HepG2 (cell line): ENCODE data around the gene HEPHL1. TPM values are rescaled to one million over a fixed set of nuclear protein-coding genes. Genes with fewer than 3 reads are reported as not detected.

ENCODE experiments used
- ATAC-seq: fragments of 200-7000 bp; cut with Tn5 transposase; 3 replicates; pipeline ENCODE4 v1.9.1; 2020; ENCODE audit warnings: mild to moderate bottlenecking, moderate library complexity
- BruUV-seq: library from RNA; stranded (reverse); fragments of 400-500 nt; replicated peaks from 2 replicates; lab custom pipeline; 2021; lab: Mats Ljungman, UMichigan
- CTCF ChIA-PET: fragments of 300-600 bp; formaldehyde crosslinking; extraction: SDS; loops from one replicate; lab custom pipeline; 2021; ENCODE audit warnings: low total read pairs, inconsistent platforms, low intra/inter-chr PET ratio; lab: Yijun Ruan, JAX
- POLR2A ChIA-PET: fragments of 350-600 bp; sonication (Branson Sonifier 250); formaldehyde crosslinking; loops from one replicate; lab custom pipeline; 2020; ENCODE audit warnings: antibody characterized with exemption, inconsistent platforms; lab: Yijun Ruan, JAX
- DNase-seq: peaks from one replicate; pipeline ENCODE4 v3.0.0-alpha.2; 2015; ENCODE audit warnings: low spot score
- FAIRE-seq: peaks from 3 replicates; lab custom pipeline; 2011; peaks lifted over from hg19 to GRCh38; lab: Jason Lieb, UNC
- H2AFZ ChIP-seq: one replicate; pipeline ENCODE4 v1.6.1; 2011; ENCODE audit warnings: low read length, inconsistent platforms
- H3K27ac ChIP-seq: fragments of 300-600 bp; 3 replicates; pipeline ENCODE4 v1.8.0; 2011; ENCODE audit warnings: mixed run types, mild to moderate bottlenecking, mixed read lengths, low read length, inconsistent platforms; ENCODE audit not compliant: insufficient read depth; ENCODE audit errors: extremely low read length
- H3K27me3 ChIP-seq, 2 experiments: fragments of 200-600 bp in 1 of 2; 2 replicates in 1 of 2; 3 replicates in 1 of 2; pipeline versions ENCODE4 v1.6.0 to v1.8.0; 2011; ENCODE audit warnings: low read length in 2 of 2, mild to moderate bottlenecking in 2 of 2, moderate library complexity in 2 of 2, inconsistent platforms in 1 of 2; ENCODE audit not compliant: insufficient read depth in 2 of 2, control insufficient read depth in 1 of 2
- H3K36me3 ChIP-seq, 2 experiments: fragments of 200-600 bp in 1 of 2; replicated peaks in 1 of 2; 2 replicates in 1 of 2; 3 replicates in 1 of 2; pipeline versions ENCODE4 v1.5.1 to v1.8.0; 2011; ENCODE audit warnings: low read length in 2 of 2, inconsistent platforms in 1 of 2; ENCODE audit not compliant: insufficient read depth in 2 of 2, control insufficient read depth in 1 of 2
- H3K4me1 ChIP-seq: 2 replicates; pipeline ENCODE4 v1.5.1; 2012; ENCODE audit warnings: low read length, inconsistent platforms; ENCODE audit not compliant: insufficient read depth
- H3K4me2 ChIP-seq: 2 replicates; pipeline ENCODE4 v1.6.0; 2011; ENCODE audit warnings: low read depth, low read length, inconsistent platforms
- H3K4me3 ChIP-seq, 3 experiments: fragments of 200-600 bp in 1 of 3; sonication (generic), shearing (Covaris generic) in 1 of 3; replicated peaks in 1 of 3; 2 replicates each; pipeline ENCODE4 v1.5.1; 2011 to 2016; ENCODE audit warnings: low read length in 3 of 3, inconsistent platforms in 2 of 3, low read depth in 2 of 3, mild to moderate bottlenecking in 2 of 3, control low read depth in 1 of 3, mixed read lengths in 1 of 3; ENCODE audit not compliant: insufficient read depth in 1 of 3
- H3K79me2 ChIP-seq: one replicate; pipeline ENCODE4 v1.6.1; 2011; ENCODE audit warnings: low read length, inconsistent platforms; ENCODE audit not compliant: insufficient read depth
- H3K9ac ChIP-seq: 2 replicates; pipeline ENCODE4 v1.6.0; 2011; ENCODE audit warnings: mild to moderate bottlenecking, low read depth, low read length, inconsistent platforms; ENCODE audit not compliant: insufficient read depth
- H3K9me3 ChIP-seq: 2 replicates; pipeline ENCODE4 v1.5.1; 2012; ENCODE audit warnings: mild to moderate bottlenecking, low read length
- H4K20me1 ChIP-seq: 2 replicates; pipeline ENCODE4 v1.6.0; 2011; ENCODE audit warnings: inconsistent platforms, mild to moderate bottlenecking, low read length, moderate library complexity; ENCODE audit not compliant: insufficient read depth
- AHR ChIP-seq: IDR thresholded peaks from 2 replicates; pipeline ENCODE4 v1.6.1; 2018; ENCODE audit warnings: missing genetic modification reagents, missing compliant biosample characterization
- CEBPZ ChIP-seq: IDR thresholded peaks from 2 replicates; pipeline ENCODE4 v1.6.1; 2012; ENCODE audit warnings: low read length, improper control_type of control experiment
- ELF4 ChIP-seq: sonication (generic); formaldehyde crosslinking; IDR thresholded peaks from 2 replicates; pipeline ENCODE4 v1.5.0; 2020; ENCODE audit warnings: missing genetic modification reagents, mild to moderate bottlenecking, moderate library complexity, borderline replicate concordance
- EZH2 ChIP-seq: conservative IDR thresholded peaks from 2 replicates; pipeline ENCODE4 v1.6.1; 2012; ENCODE audit warnings: mild to moderate bottlenecking, low read depth, low read length, moderate library complexity
- IKZF4 ChIP-seq: sonication (generic); formaldehyde crosslinking; IDR thresholded peaks from 2 replicates; pipeline ENCODE4 v1.5.1; 2020; ENCODE audit warnings: borderline replicate concordance, mild to moderate bottlenecking, low read depth, missing genetic modification reagents; ENCODE audit errors: not compliant biosample characterization
- KDM4B ChIP-seq: sonication (generic); formaldehyde crosslinking; IDR thresholded peaks from 2 replicates; pipeline ENCODE4 v1.4.0; 2020; ENCODE audit warnings: missing genetic modification reagents
- KLF6 ChIP-seq: IDR thresholded peaks from 2 replicates; pipeline ENCODE4 v1.8.0; 2016; ENCODE audit warnings: missing biosample characterization, missing genetic modification reagents
- RXRA ChIP-seq: sonication (generic); formaldehyde crosslinking; IDR thresholded peaks from 2 replicates; pipeline ENCODE4 v1.5.1; 2020; ENCODE audit warnings: missing genetic modification reagents
- SIN3A ChIP-seq: IDR thresholded peaks from 2 replicates; pipeline ENCODE4 v1.6.1; 2011; ENCODE audit warnings: low read depth, mild to moderate bottlenecking, control low read depth, low read length, borderline replicate concordance
- ZBTB14 ChIP-seq: sonication (generic); formaldehyde crosslinking; IDR thresholded peaks from 2 replicates; pipeline ENCODE4 v1.4.0; 2020; ENCODE audit warnings: missing genetic modification reagents
- ZFP90 ChIP-seq: sonication (generic); formaldehyde crosslinking; IDR thresholded peaks from 2 replicates; pipeline ENCODE4 v1.8.0; 2022; ENCODE audit warnings: missing genetic modification reagents, mild to moderate bottlenecking, inconsistent platforms, borderline replicate concordance
- ZNF143 ChIP-seq: sonication (generic); formaldehyde crosslinking; IDR thresholded peaks from 2 replicates; pipeline ENCODE4 v1.4.0; 2020; ENCODE audit warnings: missing genetic modification reagents
- ZNF230 ChIP-seq: sonication (generic); formaldehyde crosslinking; IDR thresholded peaks from 2 replicates; pipeline ENCODE4 v1.4.0; 2020; ENCODE audit warnings: mild to moderate bottlenecking, missing genetic modification reagents
- ZNF282 ChIP-seq: fragments of 450-650 bp; IDR thresholded peaks from 2 replicates; pipeline ENCODE4 v1.6.1; 2018; ENCODE audit not compliant: partially characterized antibody
- ZNF33A ChIP-seq: sonication (generic); formaldehyde crosslinking; IDR thresholded peaks from 2 replicates; pipeline ENCODE4 v1.5.1; 2020; ENCODE audit warnings: missing genetic modification reagents, mild to moderate bottlenecking, moderate library complexity, borderline replicate concordance
- ZNF44 ChIP-seq: sonication (generic); formaldehyde crosslinking; IDR thresholded peaks from 2 replicates; pipeline ENCODE4 v1.5.1; 2020; ENCODE audit warnings: mild to moderate bottlenecking, missing genetic modification reagents
- ZNF562 ChIP-seq: sonication (generic); formaldehyde crosslinking; IDR thresholded peaks from 2 replicates; pipeline ENCODE4 v1.8.0; 2022; ENCODE audit warnings: missing genetic modification reagents, borderline replicate concordance
- ZNF790 ChIP-seq: sonication (generic); formaldehyde crosslinking; IDR thresholded peaks from 2 replicates; pipeline ENCODE4 v1.8.0; 2022; ENCODE audit warnings: missing genetic modification reagents, mild to moderate bottlenecking, borderline replicate concordance
- WGBS: methylation state at CpG from one replicate; pipeline ENCODE4 v1.1.6; 2017; ENCODE audit warnings: low lambda C conversion rate; 5-methylcytosine and 5-hydroxymethylcytosine counted together
- in situ Hi-C: cut with HindIII; loops from 2 replicates; pipeline ENCODE4 v1.10.0; 2017; ENCODE audit warnings: low pct_unique_long_range_greater_than_20kb; ENCODE audit not compliant: extremely low pct_ligation_motif_present
- intact Hi-C: fragments of 100-400 bp; cut with micrococcal nuclease; formaldehyde crosslinking; loops from one replicate; pipeline ENCODE4 v1.10.0; 2022; ENCODE audit not compliant: unreplicated experiment
- polyA plus RNA-seq, 8 experiments: library from polyadenylated mRNA; depleted of rRNA in 3 of 8; stranded (reverse) in 7 of 8; unstranded in 1 of 8; fragments of >200 nt; fragmentation: Illumina TruSeq in 4 of 8; extraction: Trizol in 4 of 8; gene quantifications; 2 replicates each; pipeline versions ENCODE4 v1.2.1 to v1.2.3, GENCODE V29; 2011 to 2016; ENCODE audit warnings: low read depth in 4 of 8, missing spikeins in 1 of 8, mixed read lengths in 1 of 8; ENCODE audit not compliant: insufficient read depth in 1 of 8
- total RNA-seq, 5 experiments: library from RNA; depleted of rRNA; stranded (reverse); fragments of >200 nt; fragmentation: Illumina TruSeq; extraction: Trizol; gene quantifications; 2 replicates each; pipeline ENCODE4 v1.2.3, GENCODE V29; 2016; ENCODE audit warnings: low read depth in 1 of 5
- TF ChIP-seq, protein P1 (sequence below): sonication (generic); formaldehyde crosslinking; IDR thresholded peaks from 2 replicates; pipeline ENCODE4 v1.5.1; 2020; ENCODE audit warnings: missing genetic modification reagents, mild to moderate bottlenecking, borderline replicate concordance

The HEPHL1 gene
- total and polyA plus RNA-seq, 2 of the 13 experiments (the other 11 are each of a cell fraction or from before 2014, with no cell fraction given), result 0.04 to 0.05 TPM

GRCh38 chr11:94106716-94107115, 85.6 kb downstream of the HEPHL1 start (continued):
- TF ChIP-seq CEBPZ (no peak), RXRA (CRISPR knock-in tag) (no peak)
- TF ChIP-seq, all 625 proteins: peak for 0

DNA sequence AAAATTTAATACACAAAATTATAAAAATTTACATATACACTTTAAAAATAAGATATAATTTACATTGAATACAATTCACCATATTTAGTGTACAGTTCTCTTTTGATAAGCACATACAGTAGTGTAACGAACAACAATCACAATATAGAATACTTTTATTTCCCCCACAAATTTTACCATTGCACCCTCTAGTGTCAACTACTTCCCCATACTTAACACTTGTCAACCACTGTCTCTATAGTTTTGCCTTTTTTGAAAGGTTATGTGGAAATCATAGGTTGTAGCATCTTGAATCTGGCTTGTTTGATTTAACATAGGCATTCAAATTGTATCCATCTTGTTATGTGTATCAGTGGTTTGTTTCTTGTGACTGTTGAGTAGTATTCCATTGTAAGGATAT, 86.2 kb downstream of the HEPHL1 start:
- Histone ChIP-seq H3K9me3 (no peaks in the 10 kb centered on the region), H3K36me3 (no peaks in the 10 kb centered on the region), H3K9ac (no peak overlapping the region), H3K4me3 (no peak overlapping the region), H3K27ac (no peak overlapping the region), H3K79me2 (no peaks in the 10 kb centered on the region), H3K4me1 (no peaks in the 10 kb centered on the region), H4K20me1 (no peaks in the 10 kb centered on the region), H3K27me3 (no peaks in the 10 kb centered on the region; a peak in 1 of 5 replicates), H2AFZ (no peak overlapping the region), H3K4me2 (no peak overlapping the region)
- ATAC-seq (no peak), DNase-seq (no peak), FAIRE-seq (no peak)
- no TSS peak for BruUV-seq
- in situ Hi-C loops, result no loop called here
- intact Hi-C loops, result no loop called here
- WGBS, result 62% methylated on average over 1 of the region's 1 CpG
- POLR2A ChIA-PET, result no interaction called here
- TF ChIP-seq KLF6 (CRISPR knock-in tag) (no peak), ZNF230 (CRISPR knock-in tag) (no peak), ZFP90 (CRISPR knock-in tag) (no peak), ZNF562 (no peak), AHR (CRISPR knock-in tag) (no peak), ZNF143 (CRISPR knock-in tag) (no peak), EZH2 (no peak), ZNF282 (no peak), ZNF44 (CRISPR knock-in tag) (no peak), ZNF33A (CRISPR knock-in tag) (no peak), ZBTB14 (CRISPR knock-in tag) (no peak), ELF4 (CRISPR knock-in tag) (no peak), KDM4B (no peak), IKZF4 (CRISPR knock-in tag) (no peak), SIN3A (no peak), ZNF790 (CRISPR knock-in tag) (no peak)
- TF ChIP-seq, protein P1, sequence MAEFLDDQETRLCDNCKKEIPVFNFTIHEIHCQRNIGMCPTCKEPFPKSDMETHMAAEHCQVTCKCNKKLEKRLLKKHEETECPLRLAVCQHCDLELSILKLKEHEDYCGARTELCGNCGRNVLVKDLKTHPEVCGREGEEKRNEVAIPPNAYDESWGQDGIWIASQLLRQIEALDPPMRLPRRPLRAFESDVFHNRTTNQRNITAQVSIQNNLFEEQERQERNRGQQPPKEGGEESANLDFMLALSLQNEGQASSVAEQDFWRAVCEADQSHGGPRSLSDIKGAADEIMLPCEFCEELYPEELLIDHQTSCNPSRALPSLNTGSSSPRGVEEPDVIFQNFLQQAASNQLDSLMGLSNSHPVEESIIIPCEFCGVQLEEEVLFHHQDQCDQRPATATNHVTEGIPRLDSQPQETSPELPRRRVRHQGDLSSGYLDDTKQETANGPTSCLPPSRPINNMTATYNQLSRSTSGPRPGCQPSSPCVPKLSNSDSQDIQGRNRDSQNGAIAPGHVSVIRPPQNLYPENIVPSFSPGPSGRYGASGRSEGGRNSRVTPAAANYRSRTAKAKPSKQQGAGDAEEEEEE (CRISPR knock-in tag), result no peak
- CTCF ChIA-PET, result no interaction called here
